ENCODE data around the gene SMAD1. TPM values are rescaled to one million over a fixed set of nuclear protein-coding genes. Genes with fewer than 3 reads are reported as not detected.

SMAD1 gene
- total and polyA plus RNA-seq, 12 donors, result 1.4 to 23.8 (median 14.2) TPM

GRCh38 chr4:145487631-145488030, 6.0 kb downstream of the SMAD1 start:
- intact Hi-C loops (cut with DNase I), result no loop called here
- no peak for DNase-seq
- Histone ChIP-seq H3K27me3 (no peaks in the 10 kb centered on the region), H3K36me3 (replicated peaks in 1 of 2) (no peaks in the 10 kb centered on the region), H3K9me3 (replicated peaks in 1 of 3) (no peaks in the 10 kb centered on the region), H3K27ac (no peak overlapping the region), H3K4me3 (no peak overlapping the region), H3K4me1 (replicated peaks in 1 of 2) (peaks cover 0 to 24% of the 10 kb centered on the region in 2 donors)
- TF ChIP-seq POLR2A (IDR thresholded peaks at IDR 0.05) (no peak), CTCF (IDR thresholded peaks at IDR 0.05) (no peak)
- 71 to 83% (median 77%) methylated on average over 3 of the region's 3 CpGs for WGBS, 4 donors

- Histone ChIP-seq H3K36me3 (replicated peaks in 1 of 2) (no peaks in the 10 kb centered on the region), H3K4me1 (replicated peaks in 1 of 2) (peaks cover 0 to 24% of the 10 kb centered on the region in 2 donors), H3K27ac (no peak overlapping the region), H3K9me3 (replicated peaks in 1 of 3) (no peaks in the 10 kb centered on the region), H3K4me3 (no peak overlapping the region), H3K27me3 (no peaks in the 10 kb centered on the region)
- 74 to 88% (median 81%) methylated on average over 2 of the region's 2 CpGs for WGBS, 4 donors
- no peak for DNase-seq
- intact Hi-C loops (cut with DNase I), result no loop called here
- no peak for TF ChIP-seq POLR2A (IDR thresholded peaks at IDR 0.05)
- no peak for TF ChIP-seq CTCF (IDR thresholded peaks at IDR 0.05)
Measured at GRCh38 chr4:145488310-145488709, 6.7 kb downstream of the SMAD1 start.

- TF ChIP-seq CTCF (IDR thresholded peaks at IDR 0.05) (no peak), POLR2A (IDR thresholded peaks at IDR 0.05) (no peak)
- Histone ChIP-seq H3K27me3 (no peaks in the 10 kb centered on the region), H3K4me3 (no peak overlapping the region), H3K27ac (no peak overlapping the region), H3K9me3 (replicated peaks in 1 of 3) (no peaks in the 10 kb centered on the region), H3K36me3 (replicated peaks in 1 of 2) (no peaks in the 10 kb centered on the region), H3K4me1 (replicated peaks in 1 of 2) (peaks cover 0 to 22% of the 10 kb centered on the region in 2 donors)
- intact Hi-C loops (cut with DNase I), result no loop called here
- 92 to 94% (median 94%) methylated on average over 3 of the region's 3 CpGs for WGBS, 4 donors
- DNase-seq, result no peak
Measured at GRCh38 chr4:145489556-145489955, 7.9 kb downstream of the SMAD1 start.

- WGBS, 4 donors, result 80 to 95% (median 93%) methylated on average over 1 of the region's 1 CpG
- no peak overlapping the region for H3K27ac ChIP-seq
Measured at GRCh38 chr4:145490361-145490760, 8.7 kb downstream of the SMAD1 start.

More at GRCh38 chr4:145490361-145490760, 8.7 kb downstream of the SMAD1 start:
- intact Hi-C loops (cut with DNase I), result no loop called here
- Histone ChIP-seq H3K4me3 (no peak overlapping the region), H3K27me3 (no peaks in the 10 kb centered on the region), H3K9me3 (replicated peaks in 1 of 3) (no peaks in the 10 kb centered on the region), H3K4me1 (replicated peaks in 1 of 2) (peaks cover 0 to 22% of the 10 kb centered on the region in 2 donors), H3K36me3 (replicated peaks in 1 of 2) (no peaks in the 10 kb centered on the region)
- no peak for DNase-seq
- TF ChIP-seq CTCF (IDR thresholded peaks at IDR 0.05), result no peak
- no peak for TF ChIP-seq POLR2A (IDR thresholded peaks at IDR 0.05)
